Progenitor cell of endocrine pancreas (in vitro differentiated cells): ENCODE measurements around the gene PSRC1. TPM values are rescaled to one million over a fixed set of nuclear protein-coding genes. Genes with fewer than 3 reads are reported as not detected.
A peak's percentile ranks its signal among the peaks of the same experiment; 100 is the strongest.

ENCODE experiments used
- DNase-seq: peaks from one replicate; pipeline ENCODE4 v3.0.0; 2021; ENCODE audit warnings: low spot score; ENCODE audit not compliant: unreplicated experiment
- H3K27ac Mint-ChIP-seq: 2 replicates; pipeline ENCODE4 v1.8.0; 2021; ENCODE audit warnings: mild to moderate bottlenecking, moderate library complexity, mixed read lengths
- H3K27me3 Mint-ChIP-seq: 2 replicates; pipeline ENCODE4 v1.8.0; 2021; ENCODE audit warnings: mixed read lengths
- H3K36me3 Mint-ChIP-seq: 2 replicates; pipeline ENCODE4 v1.8.0; 2022; ENCODE audit warnings: mixed read lengths; ENCODE audit not compliant: insufficient read depth
- H3K4me1 Mint-ChIP-seq: 2 replicates; pipeline ENCODE4 v1.8.0; 2021; ENCODE audit warnings: low read depth, mixed read lengths
- H3K4me3 Mint-ChIP-seq: 2 replicates; pipeline ENCODE4 v1.8.0; 2021; ENCODE audit warnings: low read depth, mild to moderate bottlenecking, moderate library complexity, mixed read lengths
- H3K9me3 Mint-ChIP-seq: 2 replicates; pipeline ENCODE4 v1.8.0; 2021; ENCODE audit warnings: low read depth, mixed read lengths
- CTCF ChIP-seq: fragments of 200-600 bp; sonication (generic); IDR thresholded peaks from one replicate; pipeline ENCODE4 v1.5.0; 2021; ENCODE audit warnings: antibody characterized with exemption, mild to moderate bottlenecking; ENCODE audit not compliant: unreplicated experiment
- total RNA-seq: library from RNA; stranded (reverse); gene quantifications from 2 replicates; pipeline ENCODE4 v1.2.1, GENCODE V29; 2021

PSRC1 gene
- total RNA-seq, 1 donor from 2014 or later = 29.4 TPM

- no peak overlapping the region for H3K27ac Mint-ChIP-seq
- no peaks in the 10 kb centered on the region for H3K9me3 Mint-ChIP-seq
- H3K4me3 Mint-ChIP-seq = no peak overlapping the region
- TF ChIP-seq CTCF = no peak
- peaks cover 18% of the 10 kb centered on the region for H3K36me3 Mint-ChIP-seq
- H3K27me3 Mint-ChIP-seq = no peaks in the 10 kb centered on the region
- no peak for DNase-seq
- H3K4me1 Mint-ChIP-seq = peaks cover 28% of the 10 kb centered on the region
Measured at GRCh38 chr1:109256085-109256484, 26.9 kb downstream of the PSRC1 start.

DNA sequence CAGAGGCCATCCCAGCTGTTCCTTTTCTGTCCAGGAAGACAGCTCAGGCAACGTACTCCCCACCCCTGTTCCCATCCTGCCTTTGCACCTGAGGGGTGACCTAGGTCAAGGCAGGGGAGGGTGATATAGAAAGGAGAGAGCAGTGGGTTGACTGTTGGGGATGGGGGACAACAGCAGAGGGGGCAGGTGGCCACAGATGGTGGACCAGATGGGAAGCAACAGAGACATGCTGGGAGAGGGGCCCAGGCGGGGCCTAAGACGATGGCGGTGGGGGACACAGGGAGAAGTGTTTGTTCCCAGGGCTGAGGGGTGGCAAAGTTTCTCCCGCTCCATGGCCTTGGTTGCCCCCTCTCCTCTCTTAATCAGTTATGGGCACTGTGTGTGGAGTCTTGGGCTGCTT, 27.3 kb downstream of the PSRC1 start:
- Mint-ChIP-seq H3K27ac (peak overlapping the region; percentile 60), H3K36me3 (peaks cover 18% of the 10 kb centered on the region), H3K27me3 (no peaks in the 10 kb centered on the region), H3K4me1 (peaks cover 28% of the 10 kb centered on the region), H3K4me3 (no peak overlapping the region), H3K9me3 (no peaks in the 10 kb centered on the region)
- TF ChIP-seq CTCF = no peak
- DNase-seq = no peak

GRCh38 chr1:109255097-109255651, 27.8 kb downstream of the PSRC1 start:
- Mint-ChIP-seq H3K27me3 (no peaks in the 10 kb centered on the region), H3K4me3 (peak overlapping the region; percentile 40), H3K9me3 (no peaks in the 10 kb centered on the region), H3K27ac (peak overlapping the region; percentile 60), H3K36me3 (peaks cover 18% of the 10 kb centered on the region), H3K4me1 (peaks cover 28% of the 10 kb centered on the region)
- no peak for DNase-seq
- TF ChIP-seq CTCF = peak; percentile 10

- peak overlapping the region; percentile 16 for H3K4me3 Mint-ChIP-seq
Measured at GRCh38 chr1:109254621-109255096, 28.3 kb downstream of the PSRC1 start.

More at GRCh38 chr1:109254621-109255096, 28.3 kb downstream of the PSRC1 start:
- H3K4me1 Mint-ChIP-seq = peaks cover 26% of the 10 kb centered on the region
- DNase-seq = no peak
- TF ChIP-seq CTCF = no peak
- H3K27ac Mint-ChIP-seq = no peak overlapping the region
- peaks cover 17% of the 10 kb centered on the region for H3K36me3 Mint-ChIP-seq
- H3K27me3 Mint-ChIP-seq = no peaks in the 10 kb centered on the region
- no peaks in the 10 kb centered on the region for H3K9me3 Mint-ChIP-seq
